NCI-H345 treated with DMSO at 0.1 percent for 48 hours (cell line): ENCODE results near the gene AKAP13.

ENCODE experiments used
- DNase-seq: peaks from one replicate; lab custom pipeline; 2025; ENCODE audit not compliant: unreplicated experiment; lab: John Stamatoyannopoulos, UW

AKAP13 gene

GRCh38 chr15:85593809-85594445 lies 213.5 kb downstream of the AKAP13 start:
- no peak for DNase-seq

DNA sequence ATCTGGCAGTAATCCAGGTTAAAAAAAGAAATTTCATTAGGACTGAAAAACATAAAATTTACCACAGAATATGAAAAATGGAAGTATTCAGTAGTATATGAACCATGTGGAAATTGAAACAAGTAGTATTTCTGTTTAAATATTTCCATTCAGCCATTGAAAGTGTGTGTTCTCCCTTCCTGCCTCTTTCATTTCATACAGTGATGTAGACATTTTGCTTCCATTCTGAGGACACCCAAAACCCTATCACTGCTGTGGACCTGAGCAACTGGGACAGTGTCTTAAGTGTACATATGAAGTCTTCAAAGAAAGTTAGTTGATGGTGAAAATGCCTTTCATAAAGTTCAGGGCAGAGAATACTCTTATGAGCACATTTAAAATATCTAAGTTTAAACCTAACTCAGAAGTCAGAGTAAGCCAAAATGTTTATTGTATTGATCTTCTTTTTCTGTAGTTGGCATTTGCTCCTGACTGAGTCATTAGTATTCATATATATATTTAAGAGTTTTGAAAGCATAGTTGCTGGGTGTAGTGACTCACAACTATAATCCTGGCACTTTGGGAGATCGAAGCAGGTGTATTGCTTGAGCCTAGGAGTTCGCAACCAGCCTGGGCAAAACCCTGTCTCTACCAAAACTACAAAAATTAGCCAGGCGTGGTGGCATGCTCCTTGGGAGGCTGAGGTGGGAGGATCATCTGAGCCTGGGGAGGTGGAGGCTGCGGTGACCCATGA lies 215.6 kb downstream of the AKAP13 start:
- no peak for DNase-seq

DNA sequence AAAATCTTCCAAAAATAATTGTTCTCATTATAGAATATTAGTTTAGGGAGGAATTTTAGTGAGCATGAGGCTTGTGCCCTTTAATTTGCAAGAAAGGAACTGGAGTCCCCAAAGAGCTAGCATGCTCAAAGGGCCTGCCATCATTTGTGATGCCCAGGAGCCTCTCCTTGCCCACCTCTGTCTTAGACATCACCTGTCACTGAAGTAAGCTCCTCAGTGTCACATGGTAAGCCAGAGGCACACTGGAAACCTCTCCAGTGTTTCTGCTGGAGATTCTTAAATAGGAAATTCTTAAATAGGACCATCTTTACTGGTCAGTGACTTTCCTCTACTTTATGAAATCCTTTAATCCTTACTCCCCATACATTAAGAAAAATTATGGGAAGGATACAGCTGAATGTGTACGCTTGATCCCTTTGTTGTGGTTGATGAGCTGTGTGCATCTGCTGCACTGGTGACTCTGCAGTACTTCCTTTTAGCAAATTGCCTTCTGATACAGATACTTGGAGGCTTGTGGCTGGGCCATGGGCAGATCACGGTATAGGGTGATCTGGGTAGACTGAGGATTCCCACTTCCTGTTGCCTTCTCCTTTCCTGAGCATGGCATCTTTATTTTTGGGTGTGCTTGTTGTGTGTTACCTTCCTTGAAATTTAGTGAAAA lies 216.9 kb downstream of the AKAP13 start:
- DNase-seq: no peak

GRCh38 chr15:85598219-85598618 lies 217.8 kb downstream of the AKAP13 start:
- DNase-seq: no peak

DNA sequence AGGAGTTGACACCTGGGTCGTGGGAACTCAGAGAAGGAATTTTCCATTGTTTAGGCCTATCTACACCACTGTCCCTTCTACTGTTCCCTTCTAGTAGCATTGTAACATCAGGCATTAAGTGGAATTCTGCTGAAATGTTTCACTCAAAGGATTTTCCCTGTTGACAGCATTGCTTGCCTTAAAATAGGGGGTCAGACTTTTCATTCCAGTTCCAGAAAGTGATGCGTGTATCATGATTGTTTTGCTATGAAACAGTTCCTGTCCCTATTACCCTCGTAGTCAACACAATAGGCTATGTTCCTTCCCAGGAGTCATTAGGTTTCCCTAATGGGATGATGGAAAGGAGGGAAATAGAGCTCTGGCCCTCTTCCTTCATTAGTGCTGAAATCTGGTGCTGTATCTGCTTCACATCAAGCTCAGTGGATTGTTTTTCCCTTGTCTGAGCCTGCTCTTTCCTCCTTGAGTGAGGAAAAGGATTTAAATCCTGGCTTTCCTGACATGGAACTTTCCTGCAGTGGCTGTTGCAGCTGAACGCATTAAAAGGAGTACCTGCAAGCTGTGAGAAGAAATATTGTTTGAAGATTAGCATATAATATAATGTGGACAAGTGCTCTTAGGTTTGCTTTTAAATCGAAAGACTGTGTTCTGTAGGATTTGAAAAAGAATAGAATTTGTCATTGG lies 218.5 kb downstream of the AKAP13 start:
- no peak for DNase-seq

DNA sequence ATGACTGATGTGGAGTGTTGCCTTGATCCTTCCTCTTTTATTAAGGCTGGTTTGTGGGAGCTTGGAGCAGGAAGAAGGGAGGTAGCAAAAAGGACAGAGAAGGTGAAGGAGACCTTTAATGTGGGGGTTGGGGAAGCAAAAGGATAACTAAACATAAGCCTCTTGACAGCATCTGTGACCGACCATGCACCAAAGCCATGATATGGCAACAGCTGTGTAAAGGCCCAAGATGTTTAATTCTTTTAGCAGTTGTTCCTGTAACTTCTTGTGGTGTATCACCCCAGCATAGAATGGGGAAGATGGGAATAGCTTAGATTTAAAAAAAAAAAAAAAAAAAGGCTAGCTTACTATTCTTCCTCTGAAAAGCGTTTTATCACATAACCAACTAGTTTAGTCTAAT lies 219.6 kb downstream of the AKAP13 start:
- DNase-seq: no peak

DNA sequence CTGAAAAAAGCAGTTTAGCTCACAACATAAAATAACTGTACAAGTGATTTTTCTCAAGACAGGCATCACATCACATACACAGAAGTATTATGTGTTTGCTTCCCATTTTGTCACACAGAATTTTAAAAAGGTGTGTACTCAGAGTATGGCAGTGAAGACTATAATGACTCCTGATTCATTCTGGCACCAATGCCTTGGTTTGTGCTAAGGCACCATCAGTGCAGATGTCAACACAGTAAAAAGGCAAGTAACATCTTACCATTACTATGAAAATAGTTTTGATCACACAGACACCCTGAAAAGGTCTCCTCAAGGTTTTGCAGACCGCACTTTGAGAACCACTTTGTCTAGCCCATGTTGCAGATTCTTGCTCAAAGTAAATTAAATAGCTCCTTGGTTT lies 222.8 kb downstream of the AKAP13 start:
- DNase-seq: no peak

DNA sequence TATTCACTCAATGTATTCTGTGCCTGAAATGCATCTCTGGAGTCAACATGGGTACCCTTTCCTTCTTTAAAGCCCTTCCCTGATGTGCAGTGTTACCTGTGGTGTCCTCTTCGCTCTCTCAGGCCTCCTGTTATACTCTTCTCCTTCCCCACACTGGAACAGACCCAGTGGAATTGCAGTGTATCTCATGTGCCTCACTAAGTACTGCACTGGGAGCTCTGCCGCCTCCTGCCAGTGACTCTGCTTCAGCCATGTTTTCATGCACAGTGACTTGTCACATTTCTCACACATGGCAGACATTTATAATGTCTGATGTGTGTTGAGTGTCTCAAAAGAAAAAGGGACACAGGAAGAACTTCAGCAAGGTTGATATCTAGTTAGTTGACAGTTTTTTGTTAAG lies 223.3 kb downstream of the AKAP13 start:
- DNase-seq: no peak

DNA sequence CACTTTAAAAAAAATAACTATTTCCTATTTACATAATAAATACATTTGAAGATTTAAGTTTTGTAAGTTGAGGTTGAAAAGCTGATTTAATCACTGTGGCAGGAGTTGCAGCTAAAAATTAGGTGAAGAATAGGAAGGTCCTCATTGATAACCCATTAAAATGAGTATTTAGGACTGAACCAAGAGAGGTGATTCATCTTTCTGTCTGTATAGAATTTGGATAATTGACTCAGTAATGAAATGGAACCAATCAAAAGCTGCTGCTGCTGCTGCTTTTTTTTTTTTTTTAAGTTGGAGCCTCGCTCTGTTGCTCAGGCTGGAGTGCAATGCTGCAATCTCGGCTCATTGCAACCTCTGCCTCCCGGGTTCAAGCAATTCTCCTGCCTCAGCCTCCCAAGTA lies 223.8 kb downstream of the AKAP13 start:
- DNase-seq: no peak

DNA sequence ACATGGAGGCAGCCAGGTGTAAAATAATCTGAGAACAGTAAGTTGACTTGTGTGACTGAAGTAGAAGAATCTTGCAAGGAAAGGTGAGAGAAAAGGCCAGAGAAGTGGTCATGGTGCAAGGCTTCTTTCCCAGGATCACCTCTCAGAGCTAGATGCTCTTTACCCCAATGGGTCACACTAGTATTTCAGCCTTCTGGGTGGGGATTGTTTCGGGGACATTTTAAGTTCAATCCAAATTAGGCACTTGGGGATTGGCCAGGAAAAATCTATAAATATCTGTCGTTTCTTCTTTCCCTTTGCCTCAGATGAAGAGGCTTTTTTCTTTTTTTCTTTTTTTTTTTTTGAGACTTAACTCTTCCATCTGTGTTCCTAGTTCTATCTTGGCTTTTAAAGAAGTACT lies 226.3 kb downstream of the AKAP13 start:
- DNase-seq: no peak

GRCh38 chr15:85607141-85607806 lies 226.9 kb downstream of the AKAP13 start:
- no peak for DNase-seq

- no peak for DNase-seq
Measured at GRCh38 chr15:85607842-85608241, 227.4 kb downstream of the AKAP13 start.

DNA sequence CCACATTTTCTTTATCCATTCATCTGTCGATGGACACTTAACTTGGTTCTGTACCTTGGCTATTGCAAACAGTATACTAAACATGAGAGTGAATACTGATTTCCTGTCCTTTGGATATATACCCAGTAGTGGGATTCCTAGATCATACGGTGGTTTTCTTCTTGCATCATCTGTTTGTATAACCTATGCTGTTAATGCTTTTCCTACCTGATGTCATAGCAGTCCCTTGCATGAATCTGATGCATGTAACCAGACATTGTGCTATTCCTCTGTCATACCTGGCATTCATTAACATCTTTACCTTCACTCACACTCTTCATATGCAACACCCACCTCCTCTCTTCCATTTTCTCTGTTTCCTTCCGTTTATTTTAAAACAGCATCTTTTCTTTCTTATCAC lies 229.1 kb downstream of the AKAP13 start:
- no peak for DNase-seq

DNA sequence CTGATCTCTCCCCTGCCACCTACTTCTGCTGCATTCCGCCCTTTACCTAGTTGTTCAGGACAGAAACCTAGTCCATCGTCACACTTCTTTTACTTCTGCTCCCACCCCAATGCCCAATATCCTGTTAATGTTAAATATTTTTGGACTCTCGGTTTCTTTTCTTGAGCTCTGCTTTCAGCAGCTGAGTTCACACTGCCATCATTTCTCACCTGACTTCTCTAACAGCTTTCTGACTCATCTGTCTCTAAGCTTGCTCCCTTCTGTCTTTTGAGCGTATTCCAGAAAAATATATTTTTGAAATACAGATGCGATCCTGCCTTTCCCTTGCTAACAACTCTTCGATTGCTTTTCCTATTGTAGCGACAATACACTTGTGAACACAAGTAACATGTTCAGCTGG lies 231.0 kb downstream of the AKAP13 start:
- DNase-seq: no peak

- DNase-seq: no peak
Measured at GRCh38 chr15:85614059-85614458, 233.7 kb downstream of the AKAP13 start.

DNA sequence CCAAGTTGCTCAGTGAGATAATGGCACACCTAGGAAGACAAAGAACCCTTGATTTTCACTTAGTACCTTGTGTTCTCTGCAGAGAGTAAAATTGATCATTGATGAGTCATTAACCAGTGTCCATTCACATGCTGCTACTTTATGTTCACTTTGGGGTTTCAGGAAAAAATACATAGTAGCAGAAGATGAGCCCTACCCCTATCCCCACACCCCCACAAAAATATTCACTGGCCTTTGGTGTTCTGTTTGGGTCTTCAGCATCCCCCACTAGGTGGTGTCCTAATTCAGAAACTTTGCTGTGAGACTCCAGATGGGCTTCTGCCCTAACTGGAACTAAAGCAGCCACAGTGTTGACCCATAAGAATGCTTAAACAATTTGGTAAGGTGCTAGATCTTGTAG lies 235.5 kb downstream of the AKAP13 start:
- DNase-seq: no peak

GRCh38 chr15:85616549-85617110 lies 236.2 kb downstream of the AKAP13 start:
- no peak for DNase-seq

GRCh38 chr15:85618228-85618505 lies 237.8 kb downstream of the AKAP13 start:
- DNase-seq: no peak

DNA sequence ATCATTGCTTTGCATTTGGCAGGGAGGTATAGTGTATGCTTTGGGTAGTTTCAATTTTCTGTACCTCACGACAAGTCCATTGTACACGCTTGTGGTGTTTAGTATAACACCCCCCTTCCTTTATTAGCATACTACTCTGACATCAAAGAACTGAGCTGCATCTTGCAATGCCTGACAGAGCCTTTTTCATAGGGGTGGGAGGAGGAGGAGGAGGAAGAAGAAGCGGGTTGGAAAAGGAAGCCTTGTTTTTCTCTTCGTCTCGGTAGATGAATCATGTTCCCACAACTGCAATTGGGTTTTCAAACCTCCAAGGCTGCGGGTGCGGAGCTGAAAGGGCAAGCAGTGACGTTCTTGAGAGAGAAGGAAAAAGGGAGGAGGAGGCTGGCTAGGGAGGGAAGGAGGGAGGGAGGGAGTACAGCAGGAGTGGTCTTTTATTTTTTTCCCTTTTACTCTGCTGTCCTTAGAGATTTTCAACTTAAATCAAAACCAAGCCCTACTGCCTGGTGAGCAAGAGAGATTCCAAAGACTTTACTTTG lies 238.6 kb downstream of the AKAP13 start:
- no peak for DNase-seq

DNA sequence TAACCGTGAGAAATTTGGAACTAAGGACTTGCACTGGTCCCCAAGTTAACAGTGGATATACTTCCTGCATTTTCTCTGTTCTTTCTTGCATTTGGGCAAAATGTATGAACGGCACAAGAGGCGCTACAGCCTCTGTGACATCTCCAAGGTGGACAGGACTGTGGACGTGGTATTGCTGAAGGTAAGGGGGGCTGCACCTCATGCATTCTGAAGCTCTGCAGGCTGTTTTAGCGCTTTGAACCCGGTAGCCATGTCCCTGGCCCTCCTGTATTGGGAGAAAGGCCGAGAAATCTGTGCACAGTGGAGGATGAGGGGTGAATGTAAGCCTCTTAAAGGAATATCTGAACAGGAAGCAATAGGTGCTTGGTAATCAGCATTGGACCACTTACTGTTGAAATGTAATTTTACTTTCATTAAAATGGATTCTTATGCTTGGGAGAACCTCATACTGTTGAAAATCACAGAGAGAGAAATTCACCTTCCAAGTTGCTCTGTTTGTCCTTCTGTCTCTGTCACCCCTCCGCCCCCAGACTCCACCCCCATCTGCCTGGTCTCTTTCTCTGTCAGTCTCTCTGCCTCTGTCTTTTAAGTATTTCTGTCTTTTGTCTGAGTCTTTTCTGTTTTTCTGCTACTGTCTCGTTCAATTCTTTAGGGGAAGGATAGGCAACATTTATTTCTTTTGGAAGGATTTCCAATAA lies 239.7 kb downstream of the AKAP13 start:
- DNase-seq: no peak
